ENCODE measurements around the gene ST7L.

GRCh38 chr1:112536561-112536960 lies 82.4 kb downstream of the ST7L start:
- no peak for TF ChIP-seq EZH2phosphoT487 (IDR thresholded peaks at IDR 0.05; ENCODE audit: insufficient read depth, low read depth)
- TF ChIP-seq EZH2 (IDR thresholded peaks at IDR 0.05; ENCODE audit: insufficient read depth, poor library complexity, severe bottlenecking) = no peak

Measured in GM23248 (cell line).